NCI-H748 (cell line): Measurements from ENCODE around the gene HOMER2.
"Not testable (repeated sequence)": the region's sequence is repeated elsewhere in the genome, so short reads cannot be mapped to it uniquely, and the experiment has no call there.

Source experiments
- DNase-seq: peaks from one replicate; lab custom pipeline; 2025; ENCODE audit not compliant: unreplicated experiment; lab: John Stamatoyannopoulos, UW

HOMER2 gene

GRCh38 chr15:82838096-82838735, 114.3 kb downstream of the HOMER2 start:
- no peak for DNase-seq

GRCh38 chr15:82835391-82835917, 117.1 kb downstream of the HOMER2 start:
- DNase-seq = no peak

- DNase-seq = no peak
Observed at GRCh38 chr15:82833362-82833682, 119.2 kb downstream of the HOMER2 start.

- no peak for DNase-seq
Observed at GRCh38 chr15:82832601-82833361, 119.7 kb downstream of the HOMER2 start.

GRCh38 chr15:82831894-82832600, 120.5 kb downstream of the HOMER2 start:
- DNase-seq = no peak

GRCh38 chr15:82830427-82831173, 121.9 kb downstream of the HOMER2 start:
- DNase-seq = no peak

GRCh38 chr15:82829234-82829633, 123.3 kb downstream of the HOMER2 start:
- DNase-seq = no peak

- DNase-seq = no peak
Observed at GRCh38 chr15:82828075-82828474, 124.4 kb downstream of the HOMER2 start.

- DNase-seq = no peak
Observed at GRCh38 chr15:82823049-82823448, 129.5 kb downstream of the HOMER2 start.

- DNase-seq = not testable (repeated sequence)
Observed at GRCh38 chr15:82821851-82822250, 130.7 kb downstream of the HOMER2 start.

- not testable (repeated sequence) for DNase-seq
Observed at GRCh38 chr15:82821396-82821795, 131.1 kb downstream of the HOMER2 start.

- no peak for DNase-seq
Observed at GRCh38 chr15:82820128-82820527, 132.4 kb downstream of the HOMER2 start.

GRCh38 chr15:82812994-82813393, 139.5 kb downstream of the HOMER2 start:
- no peak for DNase-seq

- no peak for DNase-seq
Observed at GRCh38 chr15:82810890-82811426, 141.6 kb downstream of the HOMER2 start.

GRCh38 chr15:82810061-82810889, 142.2 kb downstream of the HOMER2 start:
- DNase-seq = peak; percentile 56

- DNase-seq = peak; percentile 93
Observed at GRCh38 chr15:82809308-82810060, 143.0 kb downstream of the HOMER2 start, which contains the start of gene WHAMM. TSS of gene WHAMM (plus strand) at chr15:82809628. CDS start at chr15:82809727, 99 bp downstream.

- DNase-seq = no peak
Observed at GRCh38 chr15:82808634-82809041, 143.9 kb downstream of the HOMER2 start.

GRCh38 chr15:82807920-82808633, 144.4 kb downstream of the HOMER2 start:
- DNase-seq = no peak
